Stimulated activated CD4-positive, alpha-beta T cell treated with anti-CD3 and anti-CD28 coated beads, TNF-alpha, amount 100 ng/mL, for 4 hours (primary cell): ENCODE results near the gene LCN10.

Experiments
- DNase-seq, 3 experiments: peaks; one replicate each; pipeline ENCODE4 v3.0.0-alpha.2; 2020; ENCODE audit warnings: low read depth in 3 of 3

Gene LCN10

GRCh38 chr9:136754626-136755301 lies 12.0 kb upstream of the LCN10 start:
- no peak for DNase-seq

- no peak for DNase-seq
Measured at GRCh38 chr9:136754059-136754572, 11.4 kb upstream of the LCN10 start.

DNA sequence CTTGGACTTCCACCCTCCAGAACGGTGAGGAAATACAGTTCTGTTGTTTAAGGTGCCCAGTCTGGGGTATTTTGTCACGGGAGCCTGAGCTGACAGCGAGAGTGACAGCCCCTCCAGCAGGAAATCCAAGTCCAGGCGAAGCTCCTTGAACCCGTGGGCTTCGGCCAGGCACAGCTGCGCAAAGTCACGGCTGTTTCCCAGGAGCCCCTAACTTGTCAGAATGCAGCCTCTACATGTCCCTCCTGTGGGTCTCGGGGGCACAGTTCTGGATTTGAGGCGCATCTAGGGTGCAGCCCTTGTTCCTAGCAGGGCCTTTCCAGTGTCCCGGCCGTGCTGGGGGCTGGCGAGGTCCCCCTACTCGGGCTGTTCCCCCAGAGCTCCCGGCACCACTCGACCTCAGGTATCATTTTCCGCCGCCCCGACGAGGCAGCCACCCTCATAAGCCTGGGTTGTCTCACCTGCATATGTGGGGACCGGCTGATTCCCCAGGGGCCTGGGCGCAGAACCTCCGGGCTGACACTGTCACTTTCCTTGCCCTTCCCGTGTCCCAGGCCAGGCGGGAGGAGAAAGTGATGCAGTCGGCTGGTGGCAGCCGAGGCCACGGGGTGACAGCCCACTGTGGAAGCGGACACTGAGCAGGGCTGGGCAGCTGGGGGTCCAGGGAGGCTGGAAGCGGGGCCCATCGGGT lies 10.8 kb upstream of the LCN10 start:
- no peak for DNase-seq

DNA sequence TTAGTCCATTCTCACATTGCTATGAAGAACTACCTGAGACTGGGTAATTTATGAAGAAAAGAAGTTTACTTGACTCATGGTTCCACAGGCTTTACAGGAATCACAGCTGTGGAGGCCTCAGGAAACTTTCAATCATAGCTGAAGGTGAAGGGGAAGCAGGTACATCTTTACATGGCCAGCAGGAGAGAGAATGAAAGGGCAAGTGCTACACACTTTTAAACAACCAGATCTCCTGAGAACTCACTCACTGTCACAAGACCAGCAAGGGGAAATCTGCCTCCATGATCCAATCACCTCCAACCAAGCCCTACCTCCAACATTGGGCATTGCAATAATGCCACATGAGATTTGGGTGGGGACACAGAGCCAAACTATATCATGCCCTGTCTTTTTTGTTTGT lies 9.1 kb upstream of the LCN10 start:
- DNase-seq, result no peak

GRCh38 chr9:136751244-136751643 lies 8.5 kb upstream of the LCN10 start:
- no peak for DNase-seq

- no peak for DNase-seq
Measured at GRCh38 chr9:136750526-136750925, 7.8 kb upstream of the LCN10 start.

DNA sequence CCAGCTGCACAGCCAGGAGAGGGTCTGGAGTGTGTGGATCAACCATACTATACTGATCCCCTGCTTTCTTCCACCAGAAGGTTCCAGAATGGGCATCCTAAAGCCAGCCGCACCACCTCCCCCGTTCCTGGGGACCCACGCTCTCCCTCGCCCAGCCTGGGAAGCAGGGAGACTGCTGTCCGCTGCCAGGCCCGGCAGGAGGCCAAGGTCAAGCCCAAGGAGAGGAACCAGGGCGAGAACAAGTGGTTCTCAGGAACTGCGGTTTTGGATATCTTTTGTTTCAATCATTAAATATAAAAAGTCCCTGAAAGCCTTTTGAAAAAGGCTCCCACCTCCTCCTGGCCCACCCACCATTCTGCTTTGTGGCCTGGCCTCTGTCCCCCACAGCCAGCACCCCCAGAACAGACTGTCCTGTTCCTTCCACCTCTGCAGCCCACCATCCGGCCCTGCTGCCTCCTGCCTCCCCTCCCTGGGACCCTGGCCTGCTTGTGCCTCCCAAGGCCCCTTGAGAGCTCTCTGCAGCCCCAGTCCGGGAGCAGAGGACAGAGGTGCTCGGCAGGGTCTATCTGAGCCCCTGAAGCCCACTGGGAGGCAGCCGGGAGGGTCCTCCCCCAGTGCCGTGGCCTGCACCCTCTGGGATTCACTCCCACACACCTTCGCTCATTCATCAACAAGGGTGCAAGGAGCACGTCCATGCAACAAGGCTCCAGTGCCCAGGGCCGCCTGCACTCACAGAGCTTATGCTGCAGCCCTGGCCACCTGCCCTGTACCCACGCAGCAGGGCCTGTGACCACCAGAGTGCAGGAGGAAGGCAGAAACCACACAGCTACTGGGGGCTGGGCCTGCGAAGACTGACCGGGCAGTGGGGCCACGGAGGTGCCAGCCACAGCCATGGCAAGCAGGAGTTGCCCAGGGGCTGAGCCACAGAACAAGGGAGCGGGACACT lies 6.2 kb upstream of the LCN10 start:
- DNase-seq, result no peak

DNA sequence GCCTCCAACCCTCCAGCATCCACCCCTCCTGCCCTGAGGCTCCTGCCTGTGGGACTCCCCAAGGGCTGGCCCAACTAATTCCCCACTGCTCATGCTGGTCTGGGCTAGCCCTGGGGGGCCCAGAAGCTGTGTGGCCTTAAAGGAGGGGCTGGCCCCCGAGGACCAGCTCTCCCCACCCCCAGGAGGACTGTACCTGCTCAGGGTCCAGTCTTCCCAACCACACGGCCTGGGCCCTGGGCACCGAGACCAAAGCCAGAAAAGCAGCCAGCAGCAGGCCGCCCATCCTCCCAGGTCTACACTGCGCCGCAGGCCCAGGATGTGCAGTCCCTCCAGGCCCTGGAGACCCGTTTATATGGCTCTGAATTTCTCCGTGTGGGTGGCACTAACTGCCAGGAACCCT lies 5.5 kb upstream of the LCN10 start, which contains the start of gene LCN6:
Gene LCN6, minus strand, starts transcription at position 325 of the 400 bp plus-strand sequence. Its CDS starts 42 bp downstream, at position 283.
- no peak for DNase-seq

GRCh38 chr9:136747161-136748060 lies 4.7 kb upstream of the LCN10 start:
- DNase-seq, result no peak

- no peak for DNase-seq
Measured at GRCh38 chr9:136746621-136747020, 3.9 kb upstream of the LCN10 start.

DNA sequence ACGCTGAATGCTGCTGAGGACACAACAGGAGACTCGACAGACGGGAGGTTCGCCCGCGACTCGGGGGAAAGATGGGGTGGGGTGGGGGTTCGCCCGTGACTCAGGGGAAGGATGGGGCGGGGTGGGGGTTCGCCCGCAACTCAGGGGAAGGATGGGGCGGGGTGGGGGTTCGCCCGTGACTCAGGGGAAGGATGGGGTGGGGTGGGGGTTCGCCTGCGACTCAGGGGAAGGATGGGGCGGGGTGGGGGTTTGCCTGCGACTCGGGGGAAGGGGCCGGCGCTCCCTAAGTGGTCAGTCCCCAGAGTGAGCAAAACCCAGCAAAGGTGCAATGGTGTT lies 3.4 kb upstream of the LCN10 start:
- no peak for DNase-seq

DNA sequence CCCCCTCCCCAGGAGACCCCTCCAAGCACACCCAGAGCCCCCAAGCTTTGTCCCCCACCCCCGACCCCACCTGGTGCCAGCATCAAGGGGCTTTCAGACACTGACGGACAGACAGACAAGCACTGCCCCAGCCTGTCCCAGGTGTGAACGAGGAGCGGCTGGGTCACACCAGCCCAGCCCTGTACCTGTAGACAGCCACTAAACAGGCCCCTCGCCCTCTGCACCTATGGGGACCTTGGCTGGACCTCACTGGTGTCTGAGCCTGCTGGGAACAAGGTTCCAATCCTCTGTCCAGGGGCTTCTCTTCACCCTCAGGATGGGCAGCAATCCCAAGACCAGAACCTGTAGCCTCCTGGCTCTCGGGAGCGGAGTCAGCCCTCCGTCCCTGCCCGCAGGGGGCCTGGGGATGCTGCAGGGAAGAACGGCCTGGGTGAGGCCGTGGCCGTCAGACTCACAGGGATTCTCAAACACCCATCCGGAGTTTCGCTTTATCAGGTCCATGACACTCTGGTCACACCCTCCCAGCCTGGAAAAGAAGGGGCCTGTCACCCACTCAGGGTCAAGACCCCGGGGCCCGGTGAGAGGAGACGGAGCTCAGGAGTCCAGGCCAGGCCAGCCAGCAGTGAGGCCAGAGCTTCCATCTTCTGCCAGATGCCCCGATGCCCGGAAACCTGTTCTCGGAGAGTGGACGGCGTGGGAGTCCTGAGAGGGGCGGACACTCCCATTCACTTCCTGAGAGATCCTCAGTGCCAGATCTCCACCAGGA lies 2.8 kb upstream of the LCN10 start:
- no peak for DNase-seq

- no peak for DNase-seq
Measured at GRCh38 chr9:136744773-136745172, 2.0 kb upstream of the LCN10 start.

- DNase-seq, result no peak
Measured at GRCh38 chr9:136743639-136744211, 985 bp upstream of the LCN10 start.

DNA sequence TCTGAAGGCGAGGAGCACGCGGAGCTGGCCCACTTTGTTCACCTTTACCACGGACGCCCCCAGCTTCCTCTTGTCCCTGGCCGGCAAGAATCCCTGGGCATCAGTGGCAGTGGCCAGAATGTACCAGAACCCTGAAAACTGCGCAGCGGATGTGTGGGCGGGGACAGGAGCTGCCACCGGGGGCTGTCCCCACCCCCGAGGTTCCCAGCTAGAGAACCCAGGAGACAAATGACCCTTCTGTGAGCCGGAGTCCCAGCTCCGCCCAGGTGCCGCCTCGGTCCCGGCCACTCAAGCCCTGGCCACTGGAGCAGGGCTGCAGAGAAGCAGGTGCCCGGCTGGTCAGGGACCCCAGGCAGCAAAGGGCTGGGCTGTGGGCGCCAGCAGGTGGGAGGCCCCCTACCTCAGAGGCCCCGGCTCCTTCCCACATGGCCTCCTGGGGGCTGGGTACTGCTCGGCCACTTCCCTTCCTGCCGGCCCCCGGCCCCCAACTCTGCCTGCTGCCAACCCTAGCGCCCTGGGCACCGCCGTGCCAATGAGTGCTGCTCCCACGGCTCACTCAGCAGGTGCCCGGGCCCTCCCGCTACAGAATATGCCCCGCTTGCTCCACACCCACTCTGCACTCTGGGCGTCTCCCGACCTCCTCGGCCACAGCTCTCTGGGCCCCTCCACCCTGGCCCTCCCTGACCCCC lies 713 bp downstream of the LCN10 start:
- DNase-seq, result no peak

DNA sequence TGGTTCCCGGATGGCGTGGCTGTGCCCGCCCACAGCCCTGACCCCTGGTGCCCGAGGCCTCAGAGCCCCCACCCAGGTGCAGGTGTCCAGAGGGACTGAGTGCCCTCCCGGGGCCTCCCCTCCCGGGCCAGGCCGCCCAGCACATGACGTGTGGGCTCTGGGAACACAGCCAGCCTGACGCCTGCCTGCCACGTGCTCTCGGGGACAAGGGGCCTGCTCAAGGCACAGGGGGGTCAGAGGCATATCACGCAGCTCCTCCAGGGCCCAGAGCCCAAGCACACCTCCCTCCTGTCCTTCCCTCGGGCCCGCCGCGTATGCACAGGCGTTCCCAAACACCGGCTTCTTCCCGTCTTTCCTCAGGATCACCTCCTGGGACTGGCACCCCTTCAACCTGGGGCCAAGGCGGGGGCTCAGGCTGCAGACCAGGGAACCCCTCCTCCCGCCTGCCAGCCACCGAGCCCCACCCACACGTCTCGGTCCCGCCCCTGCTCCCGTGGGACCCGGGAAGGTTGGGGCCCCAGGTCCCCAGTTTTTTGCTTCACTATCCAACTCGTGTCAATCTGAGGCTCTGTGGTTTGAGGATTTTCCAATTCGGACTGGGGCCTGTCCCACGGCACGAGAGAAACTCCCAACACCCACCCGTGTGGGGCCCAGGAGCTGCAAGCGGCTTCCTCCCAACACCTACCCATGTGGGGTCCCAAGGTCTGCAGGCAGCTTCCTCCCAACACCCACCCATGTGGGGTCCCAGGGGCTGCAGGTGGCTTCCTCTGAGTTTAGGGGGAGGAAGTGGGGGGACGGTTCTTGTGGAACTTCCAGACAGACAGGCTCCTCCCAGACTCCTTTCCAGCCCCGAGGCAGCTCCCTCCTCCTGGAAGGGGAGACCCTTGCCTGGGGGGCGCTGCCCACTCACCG lies 1.5 kb downstream of the LCN10 start:
- no peak for DNase-seq

DNA sequence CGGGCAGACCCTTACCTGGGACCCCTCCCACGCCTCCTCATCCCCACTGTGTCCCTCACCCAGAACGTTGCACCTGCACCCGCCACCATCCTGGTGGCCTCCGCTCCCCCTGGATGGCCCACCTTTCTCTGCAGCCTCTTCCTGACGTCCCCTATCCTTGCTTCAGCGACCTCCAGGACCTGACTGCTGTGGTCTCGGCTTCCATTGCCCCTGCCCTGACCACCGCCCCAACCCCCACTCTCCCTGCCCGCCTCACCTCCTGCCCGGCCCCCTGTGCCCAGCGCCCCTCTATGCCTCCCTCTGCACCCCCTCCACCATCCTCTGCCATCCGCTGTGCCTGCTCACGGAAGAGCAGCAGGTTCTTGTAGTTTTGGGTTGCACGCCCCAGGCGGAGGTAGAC lies 2.2 kb downstream of the LCN10 start:
- no peak for DNase-seq

- no peak for DNase-seq
Measured at GRCh38 chr9:136740069-136740468, 2.7 kb downstream of the LCN10 start.
